T-helper 22 cell (primary cell): ENCODE data around the gene IL1RAPL2.
A peak's percentile ranks its signal among the peaks of the same experiment; 100 is the strongest.
"Not testable (repeated sequence)": the region's sequence is repeated elsewhere in the genome, so short reads cannot be mapped to it uniquely, and the experiment has no call there.

ENCODE experiments used
- DNase-seq: peaks from one replicate; pipeline ENCODE4 v3.0.0-alpha.2; 2020; ENCODE audit warnings: low read depth

Gene IL1RAPL2

GRCh38 chrX:104854790-104855340 is 288.9 kb downstream of the IL1RAPL2 start:
- no peak for DNase-seq

- DNase-seq = no peak
Observed at GRCh38 chrX:104863466-104863865, 297.5 kb downstream of the IL1RAPL2 start.

GRCh38 chrX:104864296-104864695 is 298.3 kb downstream of the IL1RAPL2 start:
- no peak for DNase-seq

- DNase-seq = no peak
Observed at GRCh38 chrX:104877504-104877903, 311.5 kb downstream of the IL1RAPL2 start.

- no peak for DNase-seq
Observed at GRCh38 chrX:104902070-104902469, 336.1 kb downstream of the IL1RAPL2 start.

- DNase-seq = not testable (repeated sequence)
Observed at GRCh38 chrX:104909694-104910093, 343.7 kb downstream of the IL1RAPL2 start.

GRCh38 chrX:104913348-104913747 is 347.3 kb downstream of the IL1RAPL2 start:
- DNase-seq = no peak

- DNase-seq = not testable (repeated sequence)
Observed at GRCh38 chrX:104914686-104915085, 348.7 kb downstream of the IL1RAPL2 start.

- DNase-seq = no peak
Observed at GRCh38 chrX:104918122-104918521, 352.1 kb downstream of the IL1RAPL2 start.

GRCh38 chrX:104921584-104922205 is 355.7 kb downstream of the IL1RAPL2 start:
- DNase-seq = no peak

GRCh38 chrX:104922206-104922621 is 356.2 kb downstream of the IL1RAPL2 start:
- peak; percentile 17 for DNase-seq

- DNase-seq = no peak
Observed at GRCh38 chrX:104929324-104929723, 363.3 kb downstream of the IL1RAPL2 start.

GRCh38 chrX:104935581-104935980 is 369.6 kb downstream of the IL1RAPL2 start:
- DNase-seq = no peak

- DNase-seq = no peak
Observed at GRCh38 chrX:104953251-104953650, 387.3 kb downstream of the IL1RAPL2 start.

- no peak for DNase-seq
Observed at GRCh38 chrX:104961926-104962325, 395.9 kb downstream of the IL1RAPL2 start.

- no peak for DNase-seq
Observed at GRCh38 chrX:104968241-104968640, 402.2 kb downstream of the IL1RAPL2 start.

- no peak for DNase-seq
Observed at GRCh38 chrX:104972737-104973136, 406.7 kb downstream of the IL1RAPL2 start.

- DNase-seq = no peak
Observed at GRCh38 chrX:104987063-104987462, 421.1 kb downstream of the IL1RAPL2 start.

GRCh38 chrX:104988038-104988437 is 422.0 kb downstream of the IL1RAPL2 start:
- no peak for DNase-seq

GRCh38 chrX:104995546-104995945 is 429.5 kb downstream of the IL1RAPL2 start:
- DNase-seq = no peak

- no peak for DNase-seq
Observed at GRCh38 chrX:105006103-105006502, 440.1 kb downstream of the IL1RAPL2 start.

- DNase-seq = no peak
Observed at GRCh38 chrX:105006996-105007395, 441.0 kb downstream of the IL1RAPL2 start.

GRCh38 chrX:105013719-105014118 is 447.7 kb downstream of the IL1RAPL2 start:
- DNase-seq = no peak

- DNase-seq = no peak
Observed at GRCh38 chrX:105017641-105018040, 451.6 kb downstream of the IL1RAPL2 start.
